DOHH2 (cell line): Measurements from ENCODE around the gene CDK14.

ENCODE experiments used
- EZH2phosphoT487 ChIP-seq: fragments of 200-600 bp; sonication (generic); IDR thresholded peaks from 2 replicates; pipeline ENCODE4 v1.6.1; 2017; ENCODE audit warnings: borderline replicate concordance, mild to moderate bottlenecking, antibody characterized with exemption, low read length, moderate library complexity, mixed read lengths
- TF ChIP-seq, protein P1 (sequence below): fragments of 200-600 bp; sonication (generic); IDR thresholded peaks from one replicate; pipeline ENCODE4 v1.5.1; 2014; ENCODE audit warnings: antibody characterized with exemption, mild to moderate bottlenecking, low read depth, low read length; ENCODE audit not compliant: poor library complexity, severe bottlenecking

GRCh38 chr7:90749262-90749661, 153.1 kb downstream of the CDK14 start:
- TF ChIP-seq, protein P1, sequence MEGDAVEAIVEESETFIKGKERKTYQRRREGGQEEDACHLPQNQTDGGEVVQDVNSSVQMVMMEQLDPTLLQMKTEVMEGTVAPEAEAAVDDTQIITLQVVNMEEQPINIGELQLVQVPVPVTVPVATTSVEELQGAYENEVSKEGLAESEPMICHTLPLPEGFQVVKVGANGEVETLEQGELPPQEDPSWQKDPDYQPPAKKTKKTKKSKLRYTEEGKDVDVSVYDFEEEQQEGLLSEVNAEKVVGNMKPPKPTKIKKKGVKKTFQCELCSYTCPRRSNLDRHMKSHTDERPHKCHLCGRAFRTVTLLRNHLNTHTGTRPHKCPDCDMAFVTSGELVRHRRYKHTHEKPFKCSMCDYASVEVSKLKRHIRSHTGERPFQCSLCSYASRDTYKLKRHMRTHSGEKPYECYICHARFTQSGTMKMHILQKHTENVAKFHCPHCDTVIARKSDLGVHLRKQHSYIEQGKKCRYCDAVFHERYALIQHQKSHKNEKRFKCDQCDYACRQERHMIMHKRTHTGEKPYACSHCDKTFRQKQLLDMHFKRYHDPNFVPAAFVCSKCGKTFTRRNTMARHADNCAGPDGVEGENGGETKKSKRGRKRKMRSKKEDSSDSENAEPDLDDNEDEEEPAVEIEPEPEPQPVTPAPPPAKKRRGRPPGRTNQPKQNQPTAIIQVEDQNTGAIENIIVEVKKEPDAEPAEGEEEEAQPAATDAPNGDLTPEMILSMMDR: no peak
- TF ChIP-seq EZH2phosphoT487: no peak
